ENCODE data around the gene NAGA. TPM values are rescaled to one million over a fixed set of nuclear protein-coding genes. Genes with fewer than 3 reads are reported as not detected.

Gene NAGA
- total and polyA plus RNA-seq, 2 of the 4 experiments (the other 2 are of a cell fraction), result 34.3 to 44.8 TPM

DNA sequence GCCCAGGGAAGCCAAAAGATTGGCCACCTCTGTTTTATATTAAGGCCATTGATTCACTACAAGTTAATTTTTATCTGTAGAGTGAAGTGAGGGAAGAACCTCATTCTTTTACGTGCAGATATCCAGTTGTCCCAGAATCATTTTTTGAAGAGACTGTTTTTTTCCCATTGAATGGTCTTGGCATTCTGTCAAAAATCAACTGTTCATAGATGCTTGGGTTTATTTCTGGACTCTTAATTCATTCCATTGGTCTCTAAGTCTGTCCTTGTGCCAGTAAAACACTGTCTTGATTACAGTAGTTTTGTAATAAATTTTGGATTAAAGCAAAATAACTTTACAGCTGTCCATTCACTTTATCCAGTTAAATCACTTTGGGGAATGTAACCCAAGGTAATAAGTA is 45.2 kb downstream of the NAGA start:
- Histone ChIP-seq H2BK120ac (ENCODE audit: low read depth, low read length) (no peak overlapping the region), H3K27ac (ENCODE audit: insufficient read depth, low read length) (no peak overlapping the region), H3K4ac (ENCODE audit: low read depth, low read length) (no peak overlapping the region), H3K14ac (replicated peaks; ENCODE audit: low read depth, low read length) (no peak overlapping the region), H2BK20ac (ENCODE audit: low read depth, low read length) (no peak overlapping the region), H3K9ac (ENCODE audit: low read depth, low read length) (no peak overlapping the region), H3K56ac (ENCODE audit: extremely low read depth, insufficient read depth, low read length) (no peak overlapping the region), H3K4me1 (ENCODE audit: control insufficient read depth, insufficient read depth, low read length) (no peaks in the 10 kb centered on the region), H2BK15ac (ENCODE audit: low read depth, low read length) (no peak overlapping the region), H4K20me1 (ENCODE audit: insufficient read depth, low read length) (no peaks in the 10 kb centered on the region), H3K4me3 (ENCODE audit: insufficient read depth, low read depth, low read length) (no peak overlapping the region), H3K36me3 (ENCODE audit: control insufficient read depth, insufficient read depth, low read length) (no peaks in the 10 kb centered on the region), H4K8ac (ENCODE audit: low read depth in 2 of 2, low read length in 2 of 2) (no peak overlapping the region), H3K79me1 (ENCODE audit: low read depth in 1 of 2, low read length in 2 of 2) (no peaks in the 10 kb centered on the region), H3K9me3 (ENCODE audit: control insufficient read depth, insufficient read depth, low read length) (no peaks in the 10 kb centered on the region), H2AFZ (replicated peaks; ENCODE audit: low read length, poor library complexity) (no peak overlapping the region), H2BK5ac (ENCODE audit: low read depth, low read length, poor library complexity, severe bottlenecking) (no peak overlapping the region), H3K9me1 (ENCODE audit: insufficient read depth, low read length) (no peaks in the 10 kb centered on the region), H3K23ac (ENCODE audit: low read depth, low read length) (no peak overlapping the region), H3K27me3 (ENCODE audit: control insufficient read depth, insufficient read depth, low read length) (peaks cover 5% of the 10 kb centered on the region; the same call in 1 of the 2 replicates), H4K91ac (ENCODE audit: insufficient read depth, low read depth, low read length) (no peak overlapping the region), H3K4me2 (ENCODE audit: low read depth, low read length) (no peak overlapping the region), H4K5ac (ENCODE audit: low read depth, low read length) (no peak overlapping the region), H2AK9ac (replicated peaks; ENCODE audit: low read depth, low read length, poor library complexity) (no peak overlapping the region), H3K18ac (ENCODE audit: low read depth, low read length) (no peak overlapping the region), H2AK5ac (ENCODE audit: low read depth, low read length) (no peak overlapping the region)
- CTCF ChIA-PET, result interaction anchor here (0.5 kb wide), 1 partner anchor 22 kb away, joined by 4 read pairs; no protein-coding TSS in a partner anchor
- POLR2A ChIA-PET (ENCODE audit: unreplicated experiment), result no interaction called here
- BruUV-seq (replicated peaks), result no TSS peak
- no CpG with 5 or more reads among the region's 1 CpG for WGBS, 2 experiments (ENCODE audit: extremely low coverage in 2 of 2, insufficient read length in 1 of 2)
- in situ Hi-C loops (cut with MboI; ENCODE audit: low sequenced_read_pairs) (no loop called here), dilution Hi-C loops (cut with HindIII; ENCODE audit: low sequenced_read_pairs, unreplicated experiment) (no loop called here), intact Hi-C loops (cut with micrococcal nuclease) (no loop called here)
- no peak for ATAC-seq (ENCODE audit: low read depth)
- TF ChIP-seq CEBPB (IDR thresholded peaks at IDR 0.05; ENCODE audit: low read depth, low read length) (no peak), MXI1 (IDR thresholded peaks at IDR 0.05; ENCODE audit: borderline replicate concordance, low read depth, low read length) (no peak), CHD1 (IDR thresholded peaks at IDR 0.05; ENCODE audit: low read depth, low read length) (no peak), BHLHE40 (IDR thresholded peaks at IDR 0.05; ENCODE audit: low read depth, low read length) (no peak), SMC3 (IDR thresholded peaks at IDR 0.05; ENCODE audit: low read depth, low read length) (no peak), RFX5 (IDR thresholded peaks at IDR 0.05; ENCODE audit: low read depth, low read length) (no peak), FOS (IDR thresholded peaks at IDR 0.05; ENCODE audit: low read depth, low read length) (no peak), RAD21 (IDR thresholded peaks at IDR 0.05; ENCODE audit: low read length) (no peak), NFE2L2 (IDR thresholded peaks at IDR 0.05; ENCODE audit: low read depth, low read length) (no peak), MAFK (IDR thresholded peaks at IDR 0.05; ENCODE audit: low read depth, low read length) (no peak), POLR2A (IDR thresholded peaks at IDR 0.05; ENCODE audit: low read depth, low read length) (no peak), MAZ (IDR thresholded peaks at IDR 0.05; ENCODE audit: borderline replicate concordance, low read depth, low read length) (no peak), RCOR1 (IDR thresholded peaks at IDR 0.05; ENCODE audit: insufficient replicate concordance, low read length) (no peak)
- TF ChIP-seq, protein P1, sequence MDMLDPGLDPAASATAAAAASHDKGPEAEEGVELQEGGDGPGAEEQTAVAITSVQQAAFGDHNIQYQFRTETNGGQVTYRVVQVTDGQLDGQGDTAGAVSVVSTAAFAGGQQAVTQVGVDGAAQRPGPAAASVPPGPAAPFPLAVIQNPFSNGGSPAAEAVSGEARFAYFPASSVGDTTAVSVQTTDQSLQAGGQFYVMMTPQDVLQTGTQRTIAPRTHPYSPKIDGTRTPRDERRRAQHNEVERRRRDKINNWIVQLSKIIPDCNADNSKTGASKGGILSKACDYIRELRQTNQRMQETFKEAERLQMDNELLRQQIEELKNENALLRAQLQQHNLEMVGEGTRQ (IDR thresholded peaks at IDR 0.05; ENCODE audit: low read depth, low read length), result no peak
- TF ChIP-seq, protein P2, sequence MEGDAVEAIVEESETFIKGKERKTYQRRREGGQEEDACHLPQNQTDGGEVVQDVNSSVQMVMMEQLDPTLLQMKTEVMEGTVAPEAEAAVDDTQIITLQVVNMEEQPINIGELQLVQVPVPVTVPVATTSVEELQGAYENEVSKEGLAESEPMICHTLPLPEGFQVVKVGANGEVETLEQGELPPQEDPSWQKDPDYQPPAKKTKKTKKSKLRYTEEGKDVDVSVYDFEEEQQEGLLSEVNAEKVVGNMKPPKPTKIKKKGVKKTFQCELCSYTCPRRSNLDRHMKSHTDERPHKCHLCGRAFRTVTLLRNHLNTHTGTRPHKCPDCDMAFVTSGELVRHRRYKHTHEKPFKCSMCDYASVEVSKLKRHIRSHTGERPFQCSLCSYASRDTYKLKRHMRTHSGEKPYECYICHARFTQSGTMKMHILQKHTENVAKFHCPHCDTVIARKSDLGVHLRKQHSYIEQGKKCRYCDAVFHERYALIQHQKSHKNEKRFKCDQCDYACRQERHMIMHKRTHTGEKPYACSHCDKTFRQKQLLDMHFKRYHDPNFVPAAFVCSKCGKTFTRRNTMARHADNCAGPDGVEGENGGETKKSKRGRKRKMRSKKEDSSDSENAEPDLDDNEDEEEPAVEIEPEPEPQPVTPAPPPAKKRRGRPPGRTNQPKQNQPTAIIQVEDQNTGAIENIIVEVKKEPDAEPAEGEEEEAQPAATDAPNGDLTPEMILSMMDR (conservative IDR thresholded peaks at IDR 0.05; ENCODE audit: low read depth, low read length), result no peak
- TF ChIP-seq, protein P3, sequence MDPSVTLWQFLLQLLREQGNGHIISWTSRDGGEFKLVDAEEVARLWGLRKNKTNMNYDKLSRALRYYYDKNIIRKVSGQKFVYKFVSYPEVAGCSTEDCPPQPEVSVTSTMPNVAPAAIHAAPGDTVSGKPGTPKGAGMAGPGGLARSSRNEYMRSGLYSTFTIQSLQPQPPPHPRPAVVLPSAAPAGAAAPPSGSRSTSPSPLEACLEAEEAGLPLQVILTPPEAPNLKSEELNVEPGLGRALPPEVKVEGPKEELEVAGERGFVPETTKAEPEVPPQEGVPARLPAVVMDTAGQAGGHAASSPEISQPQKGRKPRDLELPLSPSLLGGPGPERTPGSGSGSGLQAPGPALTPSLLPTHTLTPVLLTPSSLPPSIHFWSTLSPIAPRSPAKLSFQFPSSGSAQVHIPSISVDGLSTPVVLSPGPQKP (IDR thresholded peaks at IDR 0.05; ENCODE audit: borderline replicate concordance, low read depth, low read length), result no peak
- no peak for DNase-seq
